IMR-90 (cell line): ENCODE results near the gene IFNAR2.

Experiments used
- BHLHE40 ChIP-seq: fragments of 150-350 bp; IDR thresholded peaks from 2 replicates; pipeline ENCODE4 v1.6.1; 2016; ENCODE audit warnings: mild to moderate bottlenecking, low read depth, low read length
- FOS ChIP-seq: fragments of 150-350 bp; IDR thresholded peaks from 2 replicates; pipeline ENCODE4 v1.6.1; 2016; ENCODE audit warnings: low read depth, low read length
- MAZ ChIP-seq: IDR thresholded peaks from 2 replicates; pipeline ENCODE4 v1.6.1; 2012; ENCODE audit warnings: low read depth, mild to moderate bottlenecking, low read length, improper control_type of control experiment, moderate library complexity, borderline replicate concordance
- MXI1 ChIP-seq: IDR thresholded peaks from 2 replicates; pipeline ENCODE4 v1.6.1; 2012; ENCODE audit warnings: low read depth, mild to moderate bottlenecking, low read length, moderate library complexity, borderline replicate concordance
- NFE2L2 ChIP-seq: fragments of 150-350 bp; IDR thresholded peaks from 2 replicates; pipeline ENCODE4 v1.6.1; 2016; ENCODE audit warnings: low read depth, mild to moderate bottlenecking, low read length
- POLR2A ChIP-seq: IDR thresholded peaks from 2 replicates; pipeline ENCODE4 v1.6.1; 2012; ENCODE audit warnings: mild to moderate bottlenecking, low read depth, low read length
- RCOR1 ChIP-seq: IDR thresholded peaks from 2 replicates; pipeline ENCODE4 v1.6.1; 2012; ENCODE audit warnings: mild to moderate bottlenecking, low read length, improper control_type of control experiment; ENCODE audit not compliant: insufficient replicate concordance
- RFX5 ChIP-seq: IDR thresholded peaks from 2 replicates; pipeline ENCODE4 v1.8.0; 2012; ENCODE audit warnings: low read depth, mild to moderate bottlenecking, low read length, moderate library complexity
- SMC3 ChIP-seq: fragments of 150-350 bp; IDR thresholded peaks from 2 replicates; pipeline ENCODE4 v1.6.1; 2016; ENCODE audit warnings: low read depth, mild to moderate bottlenecking, antibody characterized with exemption, low read length, moderate library complexity
- TF ChIP-seq, protein P1 (sequence below): conservative IDR thresholded peaks from 2 replicates; pipeline ENCODE4 v1.5.1; 2012; ENCODE audit warnings: mild to moderate bottlenecking, low read depth, low read length, improper control_type of control experiment
- TF ChIP-seq, protein P2 (sequence below): fragments of 150-350 bp; IDR thresholded peaks from 2 replicates; pipeline ENCODE4 v1.6.1; 2017; ENCODE audit warnings: mild to moderate bottlenecking, antibody characterized with exemption, low read length, low read depth
- TF ChIP-seq, protein P3 (sequence below): fragments of 150-350 bp; IDR thresholded peaks from 2 replicates; pipeline ENCODE4 v1.6.1; 2016; ENCODE audit warnings: low read depth, mild to moderate bottlenecking, low read length, moderate library complexity, borderline replicate concordance

DNA sequence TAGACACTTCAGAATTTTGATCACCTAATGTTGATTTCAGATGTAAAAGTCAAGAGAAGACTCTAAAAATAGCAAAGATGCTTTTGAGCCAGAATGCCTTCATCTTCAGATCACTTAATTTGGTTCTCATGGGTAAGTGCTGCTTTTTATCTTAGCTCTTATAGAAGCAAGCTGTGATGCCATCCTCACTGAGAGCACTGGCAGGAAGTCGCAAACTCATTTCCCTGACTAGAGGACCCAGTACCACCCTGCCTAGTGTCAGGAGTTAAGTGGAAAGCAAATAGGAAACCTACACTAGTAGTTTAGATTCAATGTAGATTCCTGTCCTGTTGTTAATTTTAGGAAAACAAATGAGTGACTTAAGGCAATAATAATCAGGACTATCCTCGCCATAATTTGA is 12.1 kb downstream of the IFNAR2 start:
- TF ChIP-seq, protein P1, sequence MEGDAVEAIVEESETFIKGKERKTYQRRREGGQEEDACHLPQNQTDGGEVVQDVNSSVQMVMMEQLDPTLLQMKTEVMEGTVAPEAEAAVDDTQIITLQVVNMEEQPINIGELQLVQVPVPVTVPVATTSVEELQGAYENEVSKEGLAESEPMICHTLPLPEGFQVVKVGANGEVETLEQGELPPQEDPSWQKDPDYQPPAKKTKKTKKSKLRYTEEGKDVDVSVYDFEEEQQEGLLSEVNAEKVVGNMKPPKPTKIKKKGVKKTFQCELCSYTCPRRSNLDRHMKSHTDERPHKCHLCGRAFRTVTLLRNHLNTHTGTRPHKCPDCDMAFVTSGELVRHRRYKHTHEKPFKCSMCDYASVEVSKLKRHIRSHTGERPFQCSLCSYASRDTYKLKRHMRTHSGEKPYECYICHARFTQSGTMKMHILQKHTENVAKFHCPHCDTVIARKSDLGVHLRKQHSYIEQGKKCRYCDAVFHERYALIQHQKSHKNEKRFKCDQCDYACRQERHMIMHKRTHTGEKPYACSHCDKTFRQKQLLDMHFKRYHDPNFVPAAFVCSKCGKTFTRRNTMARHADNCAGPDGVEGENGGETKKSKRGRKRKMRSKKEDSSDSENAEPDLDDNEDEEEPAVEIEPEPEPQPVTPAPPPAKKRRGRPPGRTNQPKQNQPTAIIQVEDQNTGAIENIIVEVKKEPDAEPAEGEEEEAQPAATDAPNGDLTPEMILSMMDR = no peak
- TF ChIP-seq RCOR1 (no peak), FOS (no peak), POLR2A (no peak), MXI1 (no peak), MAZ (no peak), BHLHE40 (no peak), RFX5 (no peak), NFE2L2 (no peak), SMC3 (no peak)
- TF ChIP-seq, protein P2, sequence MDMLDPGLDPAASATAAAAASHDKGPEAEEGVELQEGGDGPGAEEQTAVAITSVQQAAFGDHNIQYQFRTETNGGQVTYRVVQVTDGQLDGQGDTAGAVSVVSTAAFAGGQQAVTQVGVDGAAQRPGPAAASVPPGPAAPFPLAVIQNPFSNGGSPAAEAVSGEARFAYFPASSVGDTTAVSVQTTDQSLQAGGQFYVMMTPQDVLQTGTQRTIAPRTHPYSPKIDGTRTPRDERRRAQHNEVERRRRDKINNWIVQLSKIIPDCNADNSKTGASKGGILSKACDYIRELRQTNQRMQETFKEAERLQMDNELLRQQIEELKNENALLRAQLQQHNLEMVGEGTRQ = no peak
- TF ChIP-seq, protein P3, sequence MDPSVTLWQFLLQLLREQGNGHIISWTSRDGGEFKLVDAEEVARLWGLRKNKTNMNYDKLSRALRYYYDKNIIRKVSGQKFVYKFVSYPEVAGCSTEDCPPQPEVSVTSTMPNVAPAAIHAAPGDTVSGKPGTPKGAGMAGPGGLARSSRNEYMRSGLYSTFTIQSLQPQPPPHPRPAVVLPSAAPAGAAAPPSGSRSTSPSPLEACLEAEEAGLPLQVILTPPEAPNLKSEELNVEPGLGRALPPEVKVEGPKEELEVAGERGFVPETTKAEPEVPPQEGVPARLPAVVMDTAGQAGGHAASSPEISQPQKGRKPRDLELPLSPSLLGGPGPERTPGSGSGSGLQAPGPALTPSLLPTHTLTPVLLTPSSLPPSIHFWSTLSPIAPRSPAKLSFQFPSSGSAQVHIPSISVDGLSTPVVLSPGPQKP = no peak
